ENCODE results near the gene NPAS3. TPM values are rescaled to one million over a fixed set of nuclear protein-coding genes. Genes with fewer than 3 reads are reported as not detected.

The NPAS3 gene
- total and polyA plus RNA-seq, 8 donors = 0.23 to 2.8 (median 1.4) TPM

DNA sequence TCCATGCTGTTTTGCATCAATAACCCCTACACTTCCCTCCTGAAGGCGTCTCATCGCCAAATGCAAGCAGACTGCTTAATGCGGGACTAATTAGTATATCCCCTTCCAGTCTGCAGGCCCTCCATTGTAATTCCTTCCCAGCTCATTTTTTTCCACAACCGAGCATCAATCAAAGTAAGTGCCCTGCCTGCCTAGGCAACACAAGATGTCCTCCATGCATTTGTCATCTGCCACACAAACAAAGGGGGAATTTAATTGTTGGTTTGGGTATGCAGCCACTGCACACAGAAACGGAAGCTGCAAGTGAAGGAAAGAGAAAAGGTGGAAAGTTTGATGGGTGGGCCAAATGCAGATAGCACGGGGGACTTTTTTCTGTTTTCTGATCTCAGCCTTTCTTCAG, 844.2 kb downstream of the NPAS3 start:
- TF ChIP-seq CTCF (IDR thresholded peaks at IDR 0.05) = no peak
- Histone ChIP-seq H3K27ac (no peak overlapping the region), H3K4me1 (no peaks in the 10 kb centered on the region), H3K9me3 (no peaks in the 10 kb centered on the region), H3K27me3 (no peaks in the 10 kb centered on the region), H3K4me3 (no peak overlapping the region), H3K36me3 (no peaks in the 10 kb centered on the region)
- FAIRE-seq = no peak
- DNase-seq = no peak
- no peak for ATAC-seq
- WGBS, 2 donors = 85 to 88% methylated on average over 6 of the region's 6 CpGs
- intact Hi-C loops (cut with DNase I) = no loop called here

DNA sequence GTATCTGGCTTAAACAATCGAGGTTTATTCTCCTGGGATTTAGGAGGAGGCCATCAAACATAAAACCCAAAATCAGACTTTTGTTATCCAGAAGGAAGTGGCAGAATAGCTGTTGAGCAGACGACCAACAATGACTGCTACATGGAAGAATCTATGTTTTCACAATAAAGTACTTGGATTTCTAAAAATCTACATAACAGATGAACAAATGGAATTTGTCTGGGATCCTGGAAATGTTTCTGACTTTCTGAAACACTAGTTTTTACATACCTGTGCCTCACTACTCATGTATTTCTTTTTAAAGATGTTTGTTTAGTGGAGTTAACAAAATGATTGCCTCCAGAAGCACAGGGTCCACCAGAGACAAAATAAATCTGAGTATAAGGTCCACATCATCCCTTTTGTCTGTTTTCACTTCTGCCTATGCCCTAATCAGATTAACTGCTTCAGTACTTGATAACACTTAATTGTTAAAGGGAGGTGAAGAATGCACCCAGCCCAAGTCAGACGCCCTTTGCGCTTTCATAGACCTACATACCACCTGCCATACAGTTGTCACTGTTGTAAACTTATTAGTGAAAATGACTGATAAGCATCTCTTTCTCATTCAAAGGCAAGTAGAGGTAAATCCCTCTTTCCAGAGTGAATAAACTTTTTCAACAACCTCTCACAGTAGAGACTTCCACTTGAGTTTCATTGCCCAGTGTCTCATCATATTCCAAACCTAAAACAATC, 847.6 kb downstream of the NPAS3 start:
- 66 to 69% methylated on average over 4 of the region's 4 CpGs for WGBS, 2 donors
- DNase-seq (no peak), ATAC-seq (no peak), FAIRE-seq (no peak)
- Histone ChIP-seq H3K27me3 (no peaks in the 10 kb centered on the region), H3K36me3 (no peaks in the 10 kb centered on the region), H3K4me3 (no peak overlapping the region), H3K4me1 (no peaks in the 10 kb centered on the region), H3K27ac (no peak overlapping the region), H3K9me3 (no peaks in the 10 kb centered on the region)
- intact Hi-C loops (cut with DNase I) = no loop called here
- no peak for TF ChIP-seq CTCF (IDR thresholded peaks at IDR 0.05)

DNA sequence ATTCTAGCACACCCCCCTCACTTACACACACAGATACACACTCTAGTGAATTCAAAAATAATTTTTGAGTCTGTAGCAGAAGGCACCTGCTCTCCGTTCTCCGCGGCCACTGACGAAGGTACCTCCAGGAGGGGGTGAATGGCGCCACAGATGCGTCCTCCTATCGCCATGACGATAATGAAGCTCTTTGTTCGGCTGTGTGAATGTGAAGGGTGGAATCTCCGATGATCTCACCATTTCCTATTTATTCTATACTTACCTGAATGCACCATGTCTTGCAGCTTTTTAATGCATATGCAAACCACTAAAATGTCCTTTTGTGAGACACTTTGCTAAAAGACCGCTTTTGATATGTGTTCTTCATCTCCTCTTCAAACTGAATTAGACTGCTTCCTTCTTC, 849.5 kb downstream of the NPAS3 start:
- no peak for DNase-seq
- no peak for TF ChIP-seq CTCF (IDR thresholded peaks at IDR 0.05)
- WGBS, 2 donors = 84 to 92% methylated on average over 11 of the region's 11 CpGs
- intact Hi-C loops (cut with DNase I) = no loop called here
- Histone ChIP-seq H3K4me3 (no peak overlapping the region), H3K4me1 (no peaks in the 10 kb centered on the region), H3K9me3 (no peaks in the 10 kb centered on the region), H3K27me3 (no peaks in the 10 kb centered on the region), H3K36me3 (no peaks in the 10 kb centered on the region), H3K27ac (no peak overlapping the region)
- no peak for FAIRE-seq
- ATAC-seq = no peak

DNA sequence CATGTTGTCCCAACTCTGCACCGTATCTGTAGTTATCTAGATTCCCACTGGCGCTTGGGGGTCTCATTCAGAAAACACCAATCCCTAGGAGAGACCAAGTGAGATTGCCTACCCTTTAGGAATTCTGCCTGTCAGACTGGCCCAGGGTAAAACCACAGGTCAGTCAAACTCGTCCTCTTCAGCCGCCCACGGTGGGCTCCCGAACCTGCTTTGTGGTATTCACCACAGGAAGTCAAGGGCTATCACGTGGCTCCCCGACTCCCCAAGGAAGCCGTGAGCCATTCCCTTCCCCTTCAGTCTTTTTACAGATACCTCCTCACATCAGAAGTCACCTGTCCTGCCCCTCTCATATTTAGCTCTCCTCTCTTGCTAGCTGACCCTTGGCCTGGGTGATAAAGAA, 852.3 kb downstream of the NPAS3 start:
- Histone ChIP-seq H3K27me3 (no peaks in the 10 kb centered on the region), H3K4me1 (no peaks in the 10 kb centered on the region), H3K9me3 (no peaks in the 10 kb centered on the region), H3K27ac (no peak overlapping the region), H3K36me3 (no peaks in the 10 kb centered on the region), H3K4me3 (no peak overlapping the region)
- DNase-seq (no peak), ATAC-seq (no peak), FAIRE-seq (no peak)
- intact Hi-C loops (cut with DNase I) = loop anchor here in 2 of 3 donors (10.0 kb wide), 2 partner anchors 1086 to 1216 kb away; no protein-coding TSS in a partner anchor
- TF ChIP-seq CTCF (IDR thresholded peaks at IDR 0.05) = no peak
- 70 to 93% methylated on average over 9 of the region's 9 CpGs for WGBS, 2 donors

- TF ChIP-seq CTCF (IDR thresholded peaks at IDR 0.05) = no peak
- Histone ChIP-seq H3K4me1 (no peaks in the 10 kb centered on the region), H3K9me3 (no peaks in the 10 kb centered on the region), H3K27me3 (no peaks in the 10 kb centered on the region), H3K36me3 (no peaks in the 10 kb centered on the region), H3K27ac (no peak overlapping the region), H3K4me3 (no peak overlapping the region)
- FAIRE-seq (no peak), ATAC-seq (peak in 1 of 4 donors; percentile 44), DNase-seq (no peak)
- intact Hi-C loops (cut with DNase I) = loop anchor here in 2 of 3 donors (10.0 kb wide), 2 partner anchors 1087 to 1217 kb away; no protein-coding TSS in a partner anchor
- 47 to 50% methylated on average over 8 of the region's 8 CpGs for WGBS, 2 donors
Observed at GRCh38 chr14:33792009-33792719, 853.5 kb downstream of the NPAS3 start.

All from pancreas (tissue), 10 donors.